ENCODE data around the gene INF2.
"Not testable (repeated sequence)": the region's sequence is repeated elsewhere in the genome, so short reads cannot be mapped to it uniquely, and the experiment has no call there.

INF2 gene

GRCh38 chr14:104657563-104658324 lies 31.7 kb upstream of the INF2 start:
- DNase-seq, result peak; percentile 44

DNA sequence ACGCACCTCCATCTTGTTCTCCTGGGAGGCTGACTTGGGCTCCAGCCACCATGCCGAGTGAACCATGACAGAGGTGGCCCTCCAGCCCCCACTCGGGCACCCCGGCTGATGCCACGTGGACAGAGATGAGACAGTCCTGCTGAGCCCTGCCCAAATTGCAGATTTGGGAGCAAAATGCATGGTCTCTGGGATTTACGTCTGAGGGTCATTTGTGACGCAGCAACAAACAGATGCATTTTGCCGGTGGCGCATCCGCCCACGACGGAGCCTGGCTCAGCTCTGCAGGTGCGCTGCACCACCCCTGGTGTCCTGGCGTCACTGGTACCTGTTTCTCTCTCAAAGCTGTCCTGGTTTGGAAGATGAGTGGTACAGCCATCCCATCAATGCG lies 31.1 kb upstream of the INF2 start:
- DNase-seq, result no peak

GRCh38 chr14:104659146-104659545 lies 30.3 kb upstream of the INF2 start:
- no peak for DNase-seq

- DNase-seq, result no peak
These were observed 29.5 kb upstream of the INF2 start for GRCh38 chr14:104659764-104660523.

GRCh38 chr14:104660597-104660996 lies 28.8 kb upstream of the INF2 start:
- DNase-seq, result peak; percentile 23

GRCh38 chr14:104661086-104661485 lies 28.3 kb upstream of the INF2 start:
- no peak for DNase-seq

DNA sequence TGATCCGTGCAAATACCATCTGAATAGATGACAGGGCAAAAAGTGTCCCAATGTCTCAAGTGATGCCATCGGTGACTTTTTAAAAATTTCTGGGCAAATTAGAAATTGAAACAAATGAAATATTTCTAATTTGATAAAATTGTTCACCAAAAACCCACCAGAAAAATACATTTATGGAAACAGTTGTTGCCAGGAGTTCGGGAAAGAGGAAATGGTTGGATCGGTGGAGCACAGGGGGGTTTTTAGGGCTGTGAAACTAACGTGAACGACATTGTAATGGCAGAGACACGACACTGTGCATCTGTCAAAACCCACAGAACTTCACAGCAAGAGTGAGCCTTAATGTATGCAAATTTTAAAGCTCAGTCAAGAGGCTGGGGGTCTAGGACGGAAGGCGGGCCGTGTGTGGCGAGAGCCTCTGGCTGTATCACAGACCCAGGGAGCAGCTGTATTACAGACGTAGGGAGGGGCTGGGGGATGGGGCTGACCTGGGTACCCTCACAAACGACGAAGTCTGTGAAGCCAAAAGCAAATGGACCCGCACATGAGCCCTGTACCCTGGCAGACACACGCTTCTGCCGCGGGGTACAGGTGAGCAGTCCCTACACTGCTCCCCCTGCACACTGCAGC lies 27.8 kb upstream of the INF2 start:
- DNase-seq, result not testable (repeated sequence)

- not testable (repeated sequence) for DNase-seq
These were observed 26.9 kb upstream of the INF2 start for GRCh38 chr14:104662472-104662871.

DNA sequence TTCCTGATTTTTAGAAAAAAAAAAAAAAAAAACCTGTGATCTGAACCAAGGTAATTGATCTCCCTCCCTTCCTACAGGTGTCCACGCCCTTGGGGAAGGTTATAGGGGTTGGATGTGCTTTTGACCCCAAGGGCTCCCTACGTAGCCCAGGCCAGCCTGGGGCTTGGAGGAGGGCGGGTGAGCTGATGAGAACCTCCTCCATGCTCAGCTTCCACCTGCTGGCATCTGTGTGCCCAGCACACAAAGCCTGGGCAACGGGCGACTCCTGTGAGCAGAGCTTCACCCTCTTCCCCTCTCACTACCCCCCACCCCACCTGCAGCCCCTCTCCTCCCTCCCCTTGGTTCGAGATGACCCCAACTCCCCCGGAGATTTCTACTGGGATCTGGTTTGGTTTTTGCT lies 25.3 kb upstream of the INF2 start:
- DNase-seq, result no peak

DNA sequence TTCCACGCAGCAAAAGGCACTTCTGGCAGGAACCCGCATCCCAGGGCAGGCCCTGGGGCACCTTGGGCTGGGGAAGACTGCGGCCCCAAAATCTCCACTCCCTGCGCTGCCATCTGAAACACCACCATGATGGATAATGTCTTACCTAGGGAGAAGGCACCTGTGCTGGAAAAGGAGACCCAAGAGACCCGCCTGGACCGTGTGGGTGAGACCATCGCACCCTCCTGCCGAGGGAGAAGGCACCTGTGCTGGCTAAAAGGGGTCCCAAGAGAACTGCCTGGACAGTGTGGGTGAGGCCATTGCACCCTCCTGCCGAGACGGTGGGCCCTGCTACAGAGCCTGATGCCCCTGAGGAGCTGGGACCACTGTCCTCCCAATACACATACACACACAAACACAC lies 24.8 kb upstream of the INF2 start:
- no peak for DNase-seq

- no peak for DNase-seq
These were observed 24.2 kb upstream of the INF2 start for GRCh38 chr14:104665114-104665656.

DNA sequence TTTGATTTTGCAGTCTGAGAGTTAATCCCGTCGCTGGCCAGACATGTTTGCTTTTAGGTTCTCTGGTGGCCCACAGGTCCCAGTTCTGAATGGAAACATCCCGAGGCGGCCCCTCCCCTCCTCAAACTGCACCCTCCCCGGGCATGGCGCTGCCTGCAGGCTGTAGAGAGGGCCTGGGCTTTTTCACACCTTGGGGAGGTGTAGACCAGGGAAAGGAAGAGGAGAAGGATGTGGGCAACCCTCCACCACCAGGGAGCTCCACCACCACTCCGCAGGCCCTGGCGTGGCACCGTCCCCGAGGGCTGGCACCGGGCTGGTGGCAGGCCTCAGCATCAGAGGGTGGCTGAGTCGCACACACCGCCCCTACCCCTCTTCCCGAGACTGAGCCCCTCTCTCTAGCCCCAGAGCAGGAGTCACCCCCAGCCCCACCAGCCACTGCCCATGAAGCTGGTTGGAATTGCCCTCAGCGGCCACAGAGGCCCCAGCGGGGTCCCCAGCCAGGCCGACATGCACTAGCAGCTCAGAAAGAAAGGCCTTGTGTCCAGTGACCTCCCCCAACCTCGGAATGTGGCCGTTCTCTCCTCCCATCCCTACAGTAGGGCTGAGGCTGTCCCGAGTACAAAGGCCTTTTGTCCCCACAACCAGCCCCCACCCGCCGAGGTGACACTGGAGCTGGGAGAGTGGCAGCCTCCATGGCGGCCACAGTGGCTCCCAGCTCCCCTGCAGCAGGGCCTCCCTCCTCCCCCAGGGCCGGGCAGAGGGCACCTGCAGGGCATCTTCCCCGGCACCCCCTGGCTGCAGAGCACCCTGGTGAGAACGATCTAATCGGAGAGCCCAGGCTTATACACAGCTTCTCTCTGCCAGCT lies 23.5 kb upstream of the INF2 start:
- DNase-seq, result peak; percentile 74

DNA sequence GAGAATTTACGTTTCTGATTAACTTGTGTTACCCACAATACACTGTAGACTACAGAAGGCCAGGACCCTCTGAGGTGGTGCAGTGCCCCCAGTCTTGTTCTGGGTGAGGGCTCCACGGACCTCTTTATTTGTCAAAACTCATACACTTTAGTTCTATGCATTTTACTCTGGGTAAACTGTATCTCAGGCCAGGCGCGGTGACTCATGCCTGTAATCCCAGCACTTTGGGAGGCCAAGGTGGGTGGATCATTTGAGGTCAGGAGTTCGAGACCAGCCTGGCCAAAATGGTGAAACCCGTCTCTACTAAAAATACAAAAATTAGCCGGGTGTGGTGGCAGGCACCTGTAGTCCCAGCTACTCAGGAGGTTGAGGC lies 22.9 kb upstream of the INF2 start:
- not testable (repeated sequence) for DNase-seq

- DNase-seq, result no peak
These were observed 22.4 kb upstream of the INF2 start for GRCh38 chr14:104666981-104667380.

- no peak for DNase-seq
These were observed 19.7 kb upstream of the INF2 start for GRCh38 chr14:104669697-104670096.

- not testable (repeated sequence) for DNase-seq
These were observed 18.0 kb upstream of the INF2 start for GRCh38 chr14:104671330-104671977.

- not testable (repeated sequence) for DNase-seq
These were observed 17.3 kb upstream of the INF2 start for GRCh38 chr14:104672119-104672518.

GRCh38 chr14:104673481-104673880 lies 15.9 kb upstream of the INF2 start:
- DNase-seq, result no peak

DNA sequence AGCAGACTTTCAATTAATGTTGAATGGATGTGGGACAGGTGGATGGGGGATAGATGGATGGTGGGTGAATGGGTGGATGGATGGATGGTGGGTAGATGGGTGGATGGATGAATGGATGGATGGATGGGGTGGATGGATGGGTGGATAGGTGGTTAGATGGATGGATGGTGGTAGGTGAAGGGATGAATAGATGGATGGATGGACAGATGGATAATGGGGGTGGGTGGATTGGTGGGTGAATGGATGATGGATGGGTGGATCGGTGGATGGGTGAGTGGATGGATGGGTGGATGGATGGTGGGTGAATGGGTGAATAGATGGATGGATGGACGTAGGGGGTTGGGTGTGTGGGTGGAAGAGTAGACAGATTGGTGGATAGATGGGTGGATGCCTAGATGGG lies 14.0 kb upstream of the INF2 start:
- DNase-seq, result no peak

DNA sequence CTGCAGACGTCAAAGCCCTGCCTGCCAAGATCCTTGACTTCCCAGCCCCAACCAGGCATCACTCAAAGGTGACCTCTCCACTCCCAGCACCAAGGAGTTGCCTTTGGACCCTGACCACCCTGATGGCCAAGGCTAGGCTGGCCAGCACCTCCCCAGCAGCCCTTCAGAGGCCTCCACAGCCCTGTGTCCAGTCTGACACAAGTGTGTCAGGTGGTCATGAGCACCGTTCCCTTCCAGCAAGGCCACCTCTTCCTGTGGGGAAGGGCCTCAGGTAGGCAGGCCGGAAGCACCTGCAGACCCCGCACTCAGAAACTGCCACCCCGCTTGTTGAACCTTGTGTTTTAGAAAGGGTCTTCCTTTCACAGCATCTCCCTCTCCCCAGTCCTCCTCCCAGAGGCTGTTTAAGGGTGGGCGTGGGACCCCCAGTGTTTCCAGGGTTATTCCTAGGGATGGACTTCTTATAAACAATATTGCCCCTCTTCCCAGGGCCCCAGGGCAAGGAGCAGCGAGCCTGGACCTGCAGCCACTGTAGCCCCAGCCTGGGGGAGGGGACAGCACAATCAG lies 13.2 kb upstream of the INF2 start:
- no peak for DNase-seq

DNA sequence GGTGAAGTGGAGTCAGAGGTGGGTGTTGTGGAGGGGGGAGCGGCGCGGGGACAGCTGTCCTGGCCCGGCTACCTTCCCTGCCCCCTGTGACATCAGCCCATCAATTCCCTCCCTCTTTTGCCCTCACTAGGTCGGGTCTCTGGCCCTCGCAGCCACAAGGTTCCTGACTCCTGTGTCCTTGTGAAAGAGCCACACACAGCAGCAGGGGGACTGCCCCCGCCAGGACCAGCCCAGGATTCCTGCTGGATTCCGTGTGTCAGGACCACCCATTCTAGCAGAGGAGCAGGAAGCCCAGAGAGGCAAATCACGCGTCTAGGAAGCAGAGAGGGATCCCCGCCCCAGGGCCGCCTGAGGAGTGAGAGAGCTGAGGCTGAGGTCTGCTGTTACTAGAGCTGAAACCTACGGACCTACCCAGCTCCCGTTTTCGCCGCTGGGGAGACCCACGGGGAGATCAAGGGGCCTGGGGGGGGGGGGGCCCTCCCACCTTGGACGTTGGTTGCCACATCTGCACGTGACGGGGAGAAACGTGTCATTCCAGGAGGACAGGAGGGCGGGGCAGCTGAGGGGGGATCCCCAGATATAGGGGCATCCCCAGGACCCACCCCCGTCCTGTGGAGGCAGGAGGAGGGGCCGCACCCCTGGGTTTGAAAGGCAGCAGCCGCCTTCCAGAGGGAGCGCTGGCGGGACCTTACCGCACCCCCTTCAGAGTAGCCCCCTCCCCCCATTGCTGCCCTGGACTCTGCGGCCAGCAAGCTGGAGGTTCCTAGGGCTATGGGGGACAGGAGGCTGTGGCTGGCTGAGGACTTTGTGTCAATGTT lies 12.5 kb upstream of the INF2 start:
- DNase-seq, result no peak

Measured in CD4-positive, alpha-beta T cell treated with Interleukin-17A for 4 hours (primary cell).